Activated naive CD8-positive, alpha-beta T cell (primary cell): Measurements from ENCODE around the gene WDR81.
"Not testable (repeated sequence)": the region's sequence is repeated elsewhere in the genome, so short reads cannot be mapped to it uniquely, and the experiment has no call there.

Source experiments
- H3K27ac Mint-ChIP-seq: one replicate; pipeline ENCODE4 v1.8.0; 2021; ENCODE audit warnings: mixed read lengths
- H3K27me3 Mint-ChIP-seq: one replicate; pipeline ENCODE4 v1.8.0; 2021; ENCODE audit warnings: mixed read lengths
- H3K36me3 Mint-ChIP-seq: one replicate; pipeline ENCODE4 v1.8.0; 2021; ENCODE audit warnings: mixed read lengths
- H3K4me1 Mint-ChIP-seq: one replicate; pipeline ENCODE4 v1.8.0; 2021; ENCODE audit warnings: low read depth, mixed read lengths
- H3K4me3 Mint-ChIP-seq: one replicate; pipeline ENCODE4 v1.8.0; 2021; ENCODE audit warnings: mild to moderate bottlenecking, mixed read lengths
- H3K9me3 Mint-ChIP-seq: one replicate; pipeline ENCODE4 v1.8.0; 2021; ENCODE audit warnings: low read depth, mixed read lengths

The WDR81 gene

GRCh38 chr17:1718362-1719165 lies 5.9 kb upstream of the WDR81 start:
- Mint-ChIP-seq H3K9me3 (no peaks in the 10 kb centered on the region), H3K4me1 (peaks cover 34% of the 10 kb centered on the region), H3K4me3 (peak overlapping the region; percentile 94), H3K36me3 (no peaks in the 10 kb centered on the region), H3K27ac (peak overlapping the region; percentile 98), H3K27me3 (peaks cover 1% of the 10 kb centered on the region)

GRCh38 chr17:1720856-1721386 lies 3.6 kb upstream of the WDR81 start:
- H3K27ac Mint-ChIP-seq: peak overlapping the region; percentile 30
- no peaks in the 10 kb centered on the region for H3K27me3 Mint-ChIP-seq
- no peak overlapping the region for H3K4me3 Mint-ChIP-seq
- H3K4me1 Mint-ChIP-seq: peaks cover 37% of the 10 kb centered on the region
- H3K9me3 Mint-ChIP-seq: no peaks in the 10 kb centered on the region
- H3K36me3 Mint-ChIP-seq: no peaks in the 10 kb centered on the region

- H3K27me3 Mint-ChIP-seq, H3K9me3 Mint-ChIP-seq, H3K27ac Mint-ChIP-seq, H3K36me3 Mint-ChIP-seq, H3K4me3 Mint-ChIP-seq: not testable (repeated sequence)
- peaks cover 34% of the 10 kb centered on the region for H3K4me1 Mint-ChIP-seq
These were observed 2.5 kb upstream of the WDR81 start for GRCh38 chr17:1722022-1722421.

GRCh38 chr17:1724869-1725641 lies 551 bp downstream of the WDR81 start:
- H3K9me3 Mint-ChIP-seq: no peaks in the 10 kb centered on the region
- H3K4me1 Mint-ChIP-seq: peaks cover 37% of the 10 kb centered on the region
- peak overlapping the region; percentile 28 for H3K27ac Mint-ChIP-seq
- no peaks in the 10 kb centered on the region for H3K27me3 Mint-ChIP-seq
- no peaks in the 10 kb centered on the region for H3K36me3 Mint-ChIP-seq
- peak overlapping the region; percentile 82 for H3K4me3 Mint-ChIP-seq

- Mint-ChIP-seq H3K27ac (peak overlapping the region; percentile 28), H3K9me3 (no peaks in the 10 kb centered on the region), H3K36me3 (no peaks in the 10 kb centered on the region), H3K4me1 (peaks cover 34% of the 10 kb centered on the region), H3K27me3 (no peaks in the 10 kb centered on the region), H3K4me3 (peak overlapping the region; percentile 82)
These were observed 1.4 kb downstream of the WDR81 start for GRCh38 chr17:1725642-1726511.

- Mint-ChIP-seq H3K4me3 (no peak overlapping the region), H3K4me1 (peaks cover 32% of the 10 kb centered on the region), H3K9me3 (no peaks in the 10 kb centered on the region), H3K36me3 (no peaks in the 10 kb centered on the region), H3K27ac (no peak overlapping the region), H3K27me3 (no peaks in the 10 kb centered on the region)
These were observed 2.2 kb downstream of the WDR81 start for GRCh38 chr17:1726626-1727257.

GRCh38 chr17:1727258-1727789 lies 2.8 kb downstream of the WDR81 start:
- Mint-ChIP-seq H3K4me1 (peaks cover 32% of the 10 kb centered on the region), H3K9me3 (no peaks in the 10 kb centered on the region), H3K4me3 (no peak overlapping the region), H3K36me3 (no peaks in the 10 kb centered on the region), H3K27me3 (no peaks in the 10 kb centered on the region), H3K27ac (no peak overlapping the region)

- H3K36me3 Mint-ChIP-seq: no peaks in the 10 kb centered on the region
- H3K27me3 Mint-ChIP-seq: no peaks in the 10 kb centered on the region
- peaks cover 25% of the 10 kb centered on the region for H3K4me1 Mint-ChIP-seq
- no peak overlapping the region for H3K4me3 Mint-ChIP-seq
- H3K9me3 Mint-ChIP-seq: no peaks in the 10 kb centered on the region
- H3K27ac Mint-ChIP-seq: no peak overlapping the region
These were observed 3.5 kb downstream of the WDR81 start for GRCh38 chr17:1727876-1728630.

GRCh38 chr17:1729966-1730325 lies 5.4 kb downstream of the WDR81 start:
- Mint-ChIP-seq H3K4me3 (no peak overlapping the region), H3K36me3 (no peaks in the 10 kb centered on the region), H3K27me3 (no peaks in the 10 kb centered on the region), H3K9me3 (no peaks in the 10 kb centered on the region), H3K4me1 (peaks cover 20% of the 10 kb centered on the region), H3K27ac (no peak overlapping the region)

GRCh38 chr17:1730326-1731193 lies 6.1 kb downstream of the WDR81 start:
- no peaks in the 10 kb centered on the region for H3K27me3 Mint-ChIP-seq
- no peaks in the 10 kb centered on the region for H3K36me3 Mint-ChIP-seq
- no peak overlapping the region for H3K4me3 Mint-ChIP-seq
- no peak overlapping the region for H3K27ac Mint-ChIP-seq
- no peaks in the 10 kb centered on the region for H3K9me3 Mint-ChIP-seq
- peaks cover 18% of the 10 kb centered on the region for H3K4me1 Mint-ChIP-seq

GRCh38 chr17:1731194-1731506 lies 6.6 kb downstream of the WDR81 start:
- Mint-ChIP-seq H3K4me1 (peaks cover 15% of the 10 kb centered on the region), H3K27ac (no peak overlapping the region), H3K36me3 (no peaks in the 10 kb centered on the region), H3K9me3 (no peaks in the 10 kb centered on the region), H3K27me3 (no peaks in the 10 kb centered on the region), H3K4me3 (no peak overlapping the region)

GRCh38 chr17:1732241-1732832 lies 7.8 kb downstream of the WDR81 start:
- H3K27me3 Mint-ChIP-seq: no peaks in the 10 kb centered on the region
- H3K36me3 Mint-ChIP-seq: no peaks in the 10 kb centered on the region
- no peak overlapping the region for H3K27ac Mint-ChIP-seq
- no peak overlapping the region for H3K4me3 Mint-ChIP-seq
- H3K9me3 Mint-ChIP-seq: no peaks in the 10 kb centered on the region
- peaks cover 21% of the 10 kb centered on the region for H3K4me1 Mint-ChIP-seq

GRCh38 chr17:1732833-1733321 lies 8.4 kb downstream of the WDR81 start:
- Mint-ChIP-seq H3K27ac (no peak overlapping the region), H3K4me3 (no peak overlapping the region), H3K36me3 (no peaks in the 10 kb centered on the region), H3K9me3 (no peaks in the 10 kb centered on the region), H3K4me1 (peaks cover 21% of the 10 kb centered on the region), H3K27me3 (no peaks in the 10 kb centered on the region)
